HepG2 (cell line): Measurements from ENCODE around the gene PMIS2. TPM values are rescaled to one million over a fixed set of nuclear protein-coding genes. Genes with fewer than 3 reads are reported as not detected.
A peak's percentile ranks its signal among the peaks of the same experiment; 100 is the strongest.

ENCODE experiments used
- ATAC-seq: fragments of 200-7000 bp; cut with Tn5 transposase; 3 replicates; pipeline ENCODE4 v1.9.1; 2020; ENCODE audit warnings: mild to moderate bottlenecking, moderate library complexity
- BruUV-seq: library from RNA; stranded (reverse); fragments of 400-500 nt; replicated peaks from 2 replicates; lab custom pipeline; 2021; lab: Mats Ljungman, UMichigan
- CTCF ChIA-PET: fragments of 300-600 bp; formaldehyde crosslinking; extraction: SDS; loops from one replicate; lab custom pipeline; 2021; ENCODE audit warnings: low total read pairs, inconsistent platforms, low intra/inter-chr PET ratio; lab: Yijun Ruan, JAX
- POLR2A ChIA-PET: fragments of 350-600 bp; sonication (Branson Sonifier 250); formaldehyde crosslinking; loops from one replicate; lab custom pipeline; 2020; ENCODE audit warnings: antibody characterized with exemption, inconsistent platforms; lab: Yijun Ruan, JAX
- DNase-seq: peaks from one replicate; pipeline ENCODE4 v3.0.0-alpha.2; 2015; ENCODE audit warnings: low spot score
- FAIRE-seq: peaks from 3 replicates; lab custom pipeline; 2011; peaks lifted over from hg19 to GRCh38; lab: Jason Lieb, UNC
- H2AFZ ChIP-seq: one replicate; pipeline ENCODE4 v1.6.1; 2011; ENCODE audit warnings: low read length, inconsistent platforms
- H3K27ac ChIP-seq: fragments of 300-600 bp; 3 replicates; pipeline ENCODE4 v1.8.0; 2011; ENCODE audit warnings: mixed run types, mild to moderate bottlenecking, mixed read lengths, low read length, inconsistent platforms; ENCODE audit not compliant: insufficient read depth; ENCODE audit errors: extremely low read length
- H3K27me3 ChIP-seq, 2 experiments: fragments of 200-600 bp in 1 of 2; 2 replicates in 1 of 2; 3 replicates in 1 of 2; pipeline versions ENCODE4 v1.6.0 to v1.8.0; 2011; ENCODE audit warnings: low read length in 2 of 2, mild to moderate bottlenecking in 2 of 2, moderate library complexity in 2 of 2, inconsistent platforms in 1 of 2; ENCODE audit not compliant: insufficient read depth in 2 of 2, control insufficient read depth in 1 of 2
- H3K36me3 ChIP-seq, 2 experiments: fragments of 200-600 bp in 1 of 2; replicated peaks in 1 of 2; 2 replicates in 1 of 2; 3 replicates in 1 of 2; pipeline versions ENCODE4 v1.5.1 to v1.8.0; 2011; ENCODE audit warnings: low read length in 2 of 2, inconsistent platforms in 1 of 2; ENCODE audit not compliant: insufficient read depth in 2 of 2, control insufficient read depth in 1 of 2
- H3K4me1 ChIP-seq: 2 replicates; pipeline ENCODE4 v1.5.1; 2012; ENCODE audit warnings: low read length, inconsistent platforms; ENCODE audit not compliant: insufficient read depth
- H3K4me2 ChIP-seq: 2 replicates; pipeline ENCODE4 v1.6.0; 2011; ENCODE audit warnings: low read depth, low read length, inconsistent platforms
- H3K4me3 ChIP-seq, 3 experiments: fragments of 200-600 bp in 1 of 3; sonication (generic), shearing (Covaris generic) in 1 of 3; replicated peaks in 1 of 3; 2 replicates each; pipeline ENCODE4 v1.5.1; 2011 to 2016; ENCODE audit warnings: low read length in 3 of 3, inconsistent platforms in 2 of 3, low read depth in 2 of 3, mild to moderate bottlenecking in 2 of 3, control low read depth in 1 of 3, mixed read lengths in 1 of 3; ENCODE audit not compliant: insufficient read depth in 1 of 3
- H3K79me2 ChIP-seq: one replicate; pipeline ENCODE4 v1.6.1; 2011; ENCODE audit warnings: low read length, inconsistent platforms; ENCODE audit not compliant: insufficient read depth
- H3K9ac ChIP-seq: 2 replicates; pipeline ENCODE4 v1.6.0; 2011; ENCODE audit warnings: mild to moderate bottlenecking, low read depth, low read length, inconsistent platforms; ENCODE audit not compliant: insufficient read depth
- H3K9me3 ChIP-seq: 2 replicates; pipeline ENCODE4 v1.5.1; 2012; ENCODE audit warnings: mild to moderate bottlenecking, low read length
- H4K20me1 ChIP-seq: 2 replicates; pipeline ENCODE4 v1.6.0; 2011; ENCODE audit warnings: inconsistent platforms, mild to moderate bottlenecking, low read length, moderate library complexity; ENCODE audit not compliant: insufficient read depth
- AHR ChIP-seq: IDR thresholded peaks from 2 replicates; pipeline ENCODE4 v1.6.1; 2018; ENCODE audit warnings: missing genetic modification reagents, missing compliant biosample characterization
- ATF1 ChIP-seq: IDR thresholded peaks from 2 replicates; pipeline ENCODE4 v1.6.1; 2016; ENCODE audit warnings: mild to moderate bottlenecking, control low read depth
- CCAR2 ChIP-seq: fragments of 200-400 bp; formaldehyde crosslinking; optimal IDR thresholded peaks from 2 replicates; pipeline ENCODE3; 2018; ENCODE audit warnings: low read depth, mild to moderate bottlenecking, low read length, moderate library complexity
- CENPBD1 ChIP-seq: sonication (generic); formaldehyde crosslinking; IDR thresholded peaks from 2 replicates; pipeline ENCODE4 v1.8.0; 2022; ENCODE audit warnings: missing genetic modification reagents, low read depth, mild to moderate bottlenecking, borderline replicate concordance
- MEF2D ChIP-seq: sonication (generic); formaldehyde crosslinking; IDR thresholded peaks from 2 replicates; pipeline ENCODE4 v1.5.1; 2020; ENCODE audit warnings: mild to moderate bottlenecking, missing genetic modification reagents
- MEIS2 ChIP-seq: sonication (generic); formaldehyde crosslinking; IDR thresholded peaks from 2 replicates; pipeline ENCODE4 v1.9.0; 2021; ENCODE audit warnings: mild to moderate bottlenecking, missing genetic modification reagents
- NCOA5 ChIP-seq: sonication (generic); formaldehyde crosslinking; IDR thresholded peaks from 2 replicates; pipeline ENCODE4 v1.4.0; 2020; ENCODE audit warnings: missing genetic modification reagents
- NKX3-1 ChIP-seq: sonication (generic); formaldehyde crosslinking; IDR thresholded peaks from 2 replicates; pipeline ENCODE4 v1.5.0; 2020; ENCODE audit warnings: missing genetic modification reagents
- NR0B2 ChIP-seq: sonication (generic); formaldehyde crosslinking; IDR thresholded peaks from 2 replicates; pipeline ENCODE4 v1.4.0; 2020; ENCODE audit warnings: mild to moderate bottlenecking, missing genetic modification reagents
- PITX1 ChIP-seq: sonication (generic); formaldehyde crosslinking; IDR thresholded peaks from 2 replicates; pipeline ENCODE4 v1.5.1; 2020; ENCODE audit warnings: mild to moderate bottlenecking, missing genetic modification reagents
- PRDM15 ChIP-seq: sonication (generic); formaldehyde crosslinking; IDR thresholded peaks from 2 replicates; pipeline ENCODE4 v1.4.0; 2020; ENCODE audit warnings: missing genetic modification reagents
- RAD51 ChIP-seq: fragments of 450-650 bp; IDR thresholded peaks from 2 replicates; pipeline ENCODE4 v1.6.1; 2016; ENCODE audit warnings: borderline replicate concordance
- TFDP1 ChIP-seq: IDR thresholded peaks from 2 replicates; pipeline ENCODE4 v1.6.1; 2016; ENCODE audit warnings: missing compliant biosample characterization, missing genetic modification reagents, borderline replicate concordance
- TRIM24 ChIP-seq: sonication (generic); formaldehyde crosslinking; IDR thresholded peaks from 2 replicates; pipeline ENCODE4 v1.8.0; 2022; ENCODE audit warnings: mild to moderate bottlenecking, missing genetic modification reagents
- ZBTB38 ChIP-seq: sonication (generic); formaldehyde crosslinking; IDR thresholded peaks from 2 replicates; pipeline ENCODE4 v1.5.1; 2020; ENCODE audit warnings: mild to moderate bottlenecking, missing genetic modification reagents
- ZFAT ChIP-seq: sonication (generic); formaldehyde crosslinking; conservative IDR thresholded peaks from 2 replicates; pipeline ENCODE4 v1.8.1; 2023; ENCODE audit warnings: missing genetic modification reagents, inconsistent platforms
- ZNF160 ChIP-seq: sonication (generic); formaldehyde crosslinking; IDR thresholded peaks from 2 replicates; pipeline ENCODE4 v1.8.0; 2022; ENCODE audit warnings: mild to moderate bottlenecking, inconsistent platforms, missing genetic modification reagents
- ZNF790 ChIP-seq: sonication (generic); formaldehyde crosslinking; IDR thresholded peaks from 2 replicates; pipeline ENCODE4 v1.8.0; 2022; ENCODE audit warnings: missing genetic modification reagents, mild to moderate bottlenecking, borderline replicate concordance
- WGBS: methylation state at CpG from one replicate; pipeline ENCODE4 v1.1.6; 2017; ENCODE audit warnings: low lambda C conversion rate; 5-methylcytosine and 5-hydroxymethylcytosine counted together
- in situ Hi-C: cut with HindIII; loops from 2 replicates; pipeline ENCODE4 v1.10.0; 2017; ENCODE audit warnings: low pct_unique_long_range_greater_than_20kb; ENCODE audit not compliant: extremely low pct_ligation_motif_present
- intact Hi-C: fragments of 100-400 bp; cut with micrococcal nuclease; formaldehyde crosslinking; loops from one replicate; pipeline ENCODE4 v1.10.0; 2022; ENCODE audit not compliant: unreplicated experiment
- polyA plus RNA-seq, 8 experiments: library from polyadenylated mRNA; depleted of rRNA in 3 of 8; stranded (reverse) in 7 of 8; unstranded in 1 of 8; fragments of >200 nt; fragmentation: Illumina TruSeq in 4 of 8; extraction: Trizol in 4 of 8; gene quantifications; 2 replicates each; pipeline versions ENCODE4 v1.2.1 to v1.2.3, GENCODE V29; 2011 to 2016; ENCODE audit warnings: low read depth in 4 of 8, missing spikeins in 1 of 8, mixed read lengths in 1 of 8; ENCODE audit not compliant: insufficient read depth in 1 of 8
- total RNA-seq, 5 experiments: library from RNA; depleted of rRNA; stranded (reverse); fragments of >200 nt; fragmentation: Illumina TruSeq; extraction: Trizol; gene quantifications; 2 replicates each; pipeline ENCODE4 v1.2.3, GENCODE V29; 2016; ENCODE audit warnings: low read depth in 1 of 5

PMIS2 gene
- total and polyA plus RNA-seq, 2 of the 13 experiments (the other 11 are each of a cell fraction or from before 2014, with no cell fraction given): not detected

GRCh38 chr19:35545001-35545854, 40.7 kb upstream of the PMIS2 start, which contains the start of gene TMEM147:
TMEM147 (plus strand) TSS chr19:35545626; CDS start chr19:35545740, 114 bp downstream.
- DNase-seq (peak; percentile 72), FAIRE-seq (no peak), ATAC-seq (peak; percentile 91)
- 1% methylated on average over 40 of the region's 85 CpGs for WGBS
- Histone ChIP-seq H3K9me3 (no peaks in the 10 kb centered on the region), H3K4me3 (peak within 1 kb of the TSS; percentile 89 to 96 (median 92)), H3K27me3 (no peaks in the 10 kb centered on the region; a peak in 1 of 5 replicates), H3K79me2 (peaks cover 25% of the 10 kb centered on the region), H3K4me1 (peaks cover 47% of the 10 kb centered on the region), H3K36me3 (peaks cover 0 to 3% of the 10 kb centered on the region in 2 experiments; a peak in 3 of 5 replicates), H2AFZ (no peak within 1 kb of the TSS), H4K20me1 (no peaks in the 10 kb centered on the region), H3K9ac (peak within 1 kb of the TSS; percentile 88), H3K4me2 (peak within 1 kb of the TSS; percentile 97), H3K27ac (peak within 1 kb of the TSS; percentile 66)
- in situ Hi-C loops: loop anchor here (5.0 kb wide), 2 partner anchors 97 to 172 kb away; partner anchors contain the start of genes ETV2 and KMT2B
- POLR2A ChIA-PET: no interaction called here
- intact Hi-C loops: loop anchor here (1.0 kb wide), 1 partner anchor 35 kb away; no protein-coding TSS in a partner anchor
- BruUV-seq: TSS peak; percentile 75
- CTCF ChIA-PET: no interaction called here
- TF ChIP-seq CENPBD1 (CRISPR knock-in tag): no peak
- TF ChIP-seq NKX3-1 (CRISPR knock-in tag): 0 out of 2 replicates have a peak, but pooled peaks have one; percentile 42
- peak; percentile 61; the same call in 1 of the 2 replicates for TF ChIP-seq TFDP1 (CRISPR knock-in tag)
- TF ChIP-seq NR0B2 (CRISPR knock-in tag): peak; percentile 64
- no peak for TF ChIP-seq RAD51
- peak; percentile 82; the same call in 1 of the 2 replicates for TF ChIP-seq ZNF790 (CRISPR knock-in tag)
- no peak for TF ChIP-seq CCAR2
- TF ChIP-seq ATF1: peak; percentile 95
- TF ChIP-seq ZBTB38 (CRISPR knock-in tag): peak; percentile 62; the same call in 1 of the 2 replicates
- peak; percentile 74; the same call in 1 of the 2 replicates for TF ChIP-seq MEIS2 (CRISPR knock-in tag)
- TF ChIP-seq TRIM24: no peak
- no peak for TF ChIP-seq MEF2D (CRISPR knock-in tag)
- TF ChIP-seq ZFAT: no peak; the same call in 1 of the 2 replicates
- no peak; the same call in 1 of the 2 replicates for TF ChIP-seq AHR (CRISPR knock-in tag)
- no peak for TF ChIP-seq PITX1 (CRISPR knock-in tag)
- TF ChIP-seq ZNF160 (CRISPR knock-in tag): no peak
- 0 out of 2 replicates have a peak, but pooled peaks have one; percentile 45 for TF ChIP-seq PRDM15 (CRISPR knock-in tag)
- no peak for TF ChIP-seq NCOA5 (CRISPR knock-in tag)
